Loucy (cell line): ENCODE results near the gene NR1D2.

Experiments
- EZH2phosphoT487 ChIP-seq: fragments of 200-600 bp; IDR thresholded peaks from 2 replicates; pipeline ENCODE4 v1.6.1; 2018; ENCODE audit warnings: antibody characterized with exemption, mild to moderate bottlenecking, moderate library complexity, borderline replicate concordance
- TF ChIP-seq, protein P1 (sequence below): fragments of 200-600 bp; sonication (generic); conservative IDR thresholded peaks from 2 replicates; pipeline ENCODE4 v1.5.1; 2014; ENCODE audit warnings: mild to moderate bottlenecking, antibody characterized with exemption, low read length

DNA sequence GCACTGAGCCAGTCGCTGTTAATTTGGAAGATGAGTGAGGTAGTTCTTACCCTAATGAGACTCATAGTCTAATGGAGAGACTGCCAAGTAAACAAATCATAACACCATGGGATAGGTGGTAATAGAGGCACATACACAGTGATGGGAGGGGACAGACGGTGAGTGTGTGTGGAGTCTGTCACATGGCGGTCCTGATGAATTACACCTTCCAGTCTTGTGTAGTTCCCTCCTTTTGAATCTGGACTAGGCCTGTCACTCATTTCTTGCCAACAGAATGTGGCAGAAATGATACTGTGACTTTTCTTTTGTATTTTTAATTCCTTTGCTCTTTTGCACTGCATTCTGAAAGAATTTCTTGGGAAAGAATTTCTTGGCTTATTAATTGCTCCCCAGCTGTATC, 78.1 kb downstream of the NR1D2 start:
- TF ChIP-seq, protein P1, sequence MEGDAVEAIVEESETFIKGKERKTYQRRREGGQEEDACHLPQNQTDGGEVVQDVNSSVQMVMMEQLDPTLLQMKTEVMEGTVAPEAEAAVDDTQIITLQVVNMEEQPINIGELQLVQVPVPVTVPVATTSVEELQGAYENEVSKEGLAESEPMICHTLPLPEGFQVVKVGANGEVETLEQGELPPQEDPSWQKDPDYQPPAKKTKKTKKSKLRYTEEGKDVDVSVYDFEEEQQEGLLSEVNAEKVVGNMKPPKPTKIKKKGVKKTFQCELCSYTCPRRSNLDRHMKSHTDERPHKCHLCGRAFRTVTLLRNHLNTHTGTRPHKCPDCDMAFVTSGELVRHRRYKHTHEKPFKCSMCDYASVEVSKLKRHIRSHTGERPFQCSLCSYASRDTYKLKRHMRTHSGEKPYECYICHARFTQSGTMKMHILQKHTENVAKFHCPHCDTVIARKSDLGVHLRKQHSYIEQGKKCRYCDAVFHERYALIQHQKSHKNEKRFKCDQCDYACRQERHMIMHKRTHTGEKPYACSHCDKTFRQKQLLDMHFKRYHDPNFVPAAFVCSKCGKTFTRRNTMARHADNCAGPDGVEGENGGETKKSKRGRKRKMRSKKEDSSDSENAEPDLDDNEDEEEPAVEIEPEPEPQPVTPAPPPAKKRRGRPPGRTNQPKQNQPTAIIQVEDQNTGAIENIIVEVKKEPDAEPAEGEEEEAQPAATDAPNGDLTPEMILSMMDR: no peak
- no peak for TF ChIP-seq EZH2phosphoT487
